ENCODE results near the gene SLC16A8. TPM values are rescaled to one million over a fixed set of nuclear protein-coding genes. Genes with fewer than 3 reads are reported as not detected.
A peak's percentile ranks its signal among the peaks of the same experiment; 100 is the strongest.

SLC16A8 gene
- total RNA-seq, 1 experiment from 2014 or later: not detected

DNA sequence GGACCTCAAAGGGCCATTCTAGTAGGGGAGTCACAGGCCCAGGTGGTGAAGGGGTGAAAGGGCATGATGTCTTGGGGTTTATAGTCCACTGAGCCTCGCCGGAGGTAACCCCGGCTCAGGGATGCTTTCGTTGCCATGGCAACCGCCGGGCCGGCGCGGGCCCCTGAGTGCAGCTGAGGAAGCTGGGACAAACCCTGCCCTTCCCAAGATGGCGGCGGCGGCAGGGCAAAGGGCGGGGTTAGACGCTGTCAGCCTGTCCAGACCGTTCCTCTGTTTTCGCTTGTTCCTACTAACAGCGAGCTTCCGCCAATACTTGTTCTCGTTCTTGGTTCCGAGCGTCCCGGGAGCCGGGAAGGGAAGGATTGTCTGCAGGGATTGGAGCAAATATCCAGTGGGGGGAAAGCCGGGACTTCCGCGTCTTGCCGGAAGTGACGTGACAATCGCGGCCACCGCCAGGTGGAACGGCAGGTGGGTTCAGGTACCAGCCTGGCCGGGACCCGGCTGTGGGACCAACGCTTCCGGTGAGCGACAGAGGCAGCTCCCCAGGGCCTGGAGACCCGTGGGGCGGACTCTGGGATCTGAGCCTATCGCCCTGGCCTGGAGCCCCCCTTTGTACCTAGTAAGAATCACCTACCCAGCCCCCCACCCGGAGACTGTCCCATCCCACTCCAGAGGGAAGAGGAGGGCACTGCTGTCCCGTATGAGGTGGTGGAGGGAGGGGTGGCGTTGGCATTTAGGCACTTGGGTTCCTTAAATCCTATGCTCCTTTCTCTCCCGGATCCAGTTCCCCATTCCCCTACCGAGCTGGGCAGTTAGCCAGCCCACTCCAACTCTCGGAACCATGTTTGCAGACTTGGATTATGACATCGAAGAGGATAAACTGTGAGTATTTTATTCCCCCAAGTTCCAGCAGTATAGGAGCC lies 26.8 kb downstream of the SLC16A8 start, which contains the start of gene PICK1:
Gene PICK1, plus strand, starts transcription at position 436 of the 923 bp plus-strand sequence. Its CDS starts 406 bp downstream, at position 842.
- DNase-seq (ENCODE audit: unreplicated experiment): peak; percentile 90
- BruUV-seq (replicated peaks): TSS peak; percentile 60

DNA sequence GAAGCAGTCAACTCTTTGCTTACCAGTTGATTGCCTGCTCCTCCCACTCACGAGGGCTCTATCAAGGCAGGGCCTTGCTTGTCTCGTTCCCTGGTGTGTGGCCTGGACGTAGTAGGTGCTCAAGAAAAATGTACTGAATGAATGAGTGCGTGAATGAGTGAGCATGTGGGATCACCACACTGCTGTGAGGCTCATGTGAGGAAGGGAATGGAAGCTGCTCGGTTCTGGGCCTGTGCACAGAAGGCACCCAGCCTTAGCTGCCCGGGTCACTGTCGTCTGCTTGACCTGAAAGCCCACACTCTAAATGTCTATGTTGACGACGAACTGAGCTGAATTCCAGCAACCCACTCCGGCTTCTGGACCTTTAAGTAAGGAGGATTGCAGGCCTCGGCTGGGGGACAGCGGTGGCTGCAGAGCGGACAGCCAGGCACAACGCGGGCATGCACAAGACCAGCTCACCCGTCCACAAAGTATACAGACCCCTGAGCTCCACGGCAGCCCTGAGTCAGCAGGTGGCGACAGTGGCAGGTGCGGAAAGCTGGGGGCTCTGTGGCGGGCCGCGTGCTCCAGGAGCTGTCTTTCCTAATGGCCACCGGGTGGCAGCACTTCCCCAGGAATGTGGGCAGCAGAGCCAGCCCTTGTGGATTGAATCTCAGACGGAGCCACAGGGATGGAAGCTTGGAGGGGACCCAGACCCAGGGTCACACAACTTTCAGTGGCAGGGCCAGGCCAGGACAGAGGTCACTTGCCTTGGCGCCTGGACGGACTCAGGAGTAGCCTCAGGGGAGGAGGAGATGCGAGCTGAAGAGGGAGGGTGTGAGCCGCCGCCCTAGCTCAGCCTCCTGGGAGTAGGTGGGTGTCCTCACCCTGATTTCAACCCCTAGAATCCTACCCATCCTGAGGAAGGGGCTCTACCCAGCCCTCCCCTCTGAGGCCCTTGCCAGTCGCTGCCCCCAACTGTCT lies 31.8 kb downstream of the SLC16A8 start:
- ChIA-PET CTCF (interaction anchor here (0.5 to 3.5 kb wide), 51 partner anchors 8 to 1932 kb away, joined by 3 to 38 read pairs (median 3); partner anchors contain the start of genes DMC1 and TOMM22), POLR2A (interaction anchor here (0.6 to 1.3 kb wide), 8 partner anchors 9 to 689 kb away, joined by 3 to 8 read pairs (median 3); no protein-coding TSS in a partner anchor)
- no peak overlapping the region for H3K27ac Mint-ChIP-seq (ENCODE audit: low read depth, unreplicated experiment)
- TF ChIP-seq, protein P1, sequence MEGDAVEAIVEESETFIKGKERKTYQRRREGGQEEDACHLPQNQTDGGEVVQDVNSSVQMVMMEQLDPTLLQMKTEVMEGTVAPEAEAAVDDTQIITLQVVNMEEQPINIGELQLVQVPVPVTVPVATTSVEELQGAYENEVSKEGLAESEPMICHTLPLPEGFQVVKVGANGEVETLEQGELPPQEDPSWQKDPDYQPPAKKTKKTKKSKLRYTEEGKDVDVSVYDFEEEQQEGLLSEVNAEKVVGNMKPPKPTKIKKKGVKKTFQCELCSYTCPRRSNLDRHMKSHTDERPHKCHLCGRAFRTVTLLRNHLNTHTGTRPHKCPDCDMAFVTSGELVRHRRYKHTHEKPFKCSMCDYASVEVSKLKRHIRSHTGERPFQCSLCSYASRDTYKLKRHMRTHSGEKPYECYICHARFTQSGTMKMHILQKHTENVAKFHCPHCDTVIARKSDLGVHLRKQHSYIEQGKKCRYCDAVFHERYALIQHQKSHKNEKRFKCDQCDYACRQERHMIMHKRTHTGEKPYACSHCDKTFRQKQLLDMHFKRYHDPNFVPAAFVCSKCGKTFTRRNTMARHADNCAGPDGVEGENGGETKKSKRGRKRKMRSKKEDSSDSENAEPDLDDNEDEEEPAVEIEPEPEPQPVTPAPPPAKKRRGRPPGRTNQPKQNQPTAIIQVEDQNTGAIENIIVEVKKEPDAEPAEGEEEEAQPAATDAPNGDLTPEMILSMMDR (IDR thresholded peaks at IDR 0.05; ENCODE audit: unreplicated experiment): peak; percentile 93
- intact Hi-C loops (cut with micrococcal nuclease): loop anchor here (1.0 kb wide), 2 partner anchors 301 to 520 kb away; no protein-coding TSS in a partner anchor
- no TSS peak for BruUV-seq (replicated peaks)
- H3K27me3 Mint-ChIP-seq (ENCODE audit: insufficient read depth, unreplicated experiment): no peaks in the 10 kb centered on the region
- no peak overlapping the region for H3K4me3 Mint-ChIP-seq (ENCODE audit: unreplicated experiment)
- no peaks in the 10 kb centered on the region for H3K9me3 Mint-ChIP-seq (ENCODE audit: unreplicated experiment)
- no peaks in the 10 kb centered on the region for H3K36me3 Mint-ChIP-seq (ENCODE audit: insufficient read depth, unreplicated experiment)
- peaks cover 5% of the 10 kb centered on the region for H3K4me1 Mint-ChIP-seq (ENCODE audit: insufficient read depth, unreplicated experiment)
- peak; percentile 83 for DNase-seq (ENCODE audit: unreplicated experiment)

More for the DNA sequence above, 26.8 kb downstream of the SLC16A8 start, which contains the start of gene PICK1:
- no peaks in the 10 kb centered on the region for H3K9me3 Mint-ChIP-seq (ENCODE audit: unreplicated experiment)
- intact Hi-C loops (cut with micrococcal nuclease): loop anchor here (5.0 kb wide), 1 partner anchor 170 kb away; no protein-coding TSS in a partner anchor
- H3K36me3 Mint-ChIP-seq (ENCODE audit: insufficient read depth, unreplicated experiment): peaks cover 34% of the 10 kb centered on the region
- peak within 1 kb of the TSS; percentile 97 for H3K27ac Mint-ChIP-seq (ENCODE audit: low read depth, unreplicated experiment)
- TF ChIP-seq, protein P1 (IDR thresholded peaks at IDR 0.05; ENCODE audit: unreplicated experiment): no peak
- CTCF ChIA-PET: interaction anchor here (0.5 to 0.9 kb wide), 8 partner anchors 44 to 405 kb away, joined by 3 to 4 read pairs (median 3); no protein-coding TSS in a partner anchor
- POLR2A ChIA-PET: interaction anchor here (0.7 to 1.8 kb wide), 15 partner anchors 12 to 1466 kb away, joined by 3 to 9 read pairs (median 5); partner anchors contain the start of genes MAFF and PLA2G6
- H3K4me3 Mint-ChIP-seq (ENCODE audit: unreplicated experiment): peak within 1 kb of the TSS; percentile 84
- no peaks in the 10 kb centered on the region for H3K27me3 Mint-ChIP-seq (ENCODE audit: insufficient read depth, unreplicated experiment)
- peaks cover 13% of the 10 kb centered on the region for H3K4me1 Mint-ChIP-seq (ENCODE audit: insufficient read depth, unreplicated experiment)

DNA sequence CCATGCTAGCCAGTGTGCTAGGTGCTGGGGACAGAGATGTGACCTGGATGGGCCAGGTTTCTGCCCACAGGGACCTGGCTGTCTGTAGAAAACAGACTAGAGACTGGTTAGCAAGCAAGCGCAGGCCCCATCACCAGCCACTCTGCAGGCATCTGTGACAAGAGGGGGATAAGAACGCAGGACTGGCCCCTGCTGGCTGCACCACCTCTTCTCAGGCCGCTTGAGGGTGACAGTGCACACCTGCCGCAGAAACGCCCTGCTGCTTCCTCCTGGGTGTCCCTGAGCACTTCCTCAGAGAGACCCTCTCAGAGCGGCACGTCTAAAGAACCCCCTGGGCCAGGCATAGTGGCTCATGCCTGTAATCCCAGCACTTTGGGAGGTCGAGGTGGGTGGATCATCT lies 32.7 kb downstream of the SLC16A8 start:
- Mint-ChIP-seq H3K27me3 (ENCODE audit: insufficient read depth, unreplicated experiment) (no peaks in the 10 kb centered on the region), H3K4me3 (ENCODE audit: unreplicated experiment) (no peak overlapping the region), H3K9me3 (ENCODE audit: unreplicated experiment) (no peaks in the 10 kb centered on the region), H3K4me1 (ENCODE audit: insufficient read depth, unreplicated experiment) (peaks cover 5% of the 10 kb centered on the region), H3K36me3 (ENCODE audit: insufficient read depth, unreplicated experiment) (no peaks in the 10 kb centered on the region), H3K27ac (ENCODE audit: low read depth, unreplicated experiment) (no peak overlapping the region)
- TF ChIP-seq, protein P1 (IDR thresholded peaks at IDR 0.05; ENCODE audit: unreplicated experiment): no peak
- POLR2A ChIA-PET: no interaction called here
- no peak for DNase-seq (ENCODE audit: unreplicated experiment)
- no TSS peak for BruUV-seq (replicated peaks)
- CTCF ChIA-PET: interaction anchor here (0.8 to 3.5 kb wide), 11 partner anchors 8 to 718 kb away, joined by 3 to 38 read pairs (median 4); partner anchors contain the start of gene DMC1
- intact Hi-C loops (cut with micrococcal nuclease): no loop called here

All from MCF 10A (cell line).